GM20431 (cell line): ENCODE measurements around the gene C6orf118.

ENCODE experiments used
- in situ Hi-C: fragments of 300-500 bp; cut with MseI, MboI; formaldehyde crosslinking; loops from one replicate; pipeline ENCODE4 v1.15.0; 2020; ENCODE audit warnings: low sequenced_read_pairs; ENCODE audit not compliant: unreplicated experiment

Gene C6orf118

DNA sequence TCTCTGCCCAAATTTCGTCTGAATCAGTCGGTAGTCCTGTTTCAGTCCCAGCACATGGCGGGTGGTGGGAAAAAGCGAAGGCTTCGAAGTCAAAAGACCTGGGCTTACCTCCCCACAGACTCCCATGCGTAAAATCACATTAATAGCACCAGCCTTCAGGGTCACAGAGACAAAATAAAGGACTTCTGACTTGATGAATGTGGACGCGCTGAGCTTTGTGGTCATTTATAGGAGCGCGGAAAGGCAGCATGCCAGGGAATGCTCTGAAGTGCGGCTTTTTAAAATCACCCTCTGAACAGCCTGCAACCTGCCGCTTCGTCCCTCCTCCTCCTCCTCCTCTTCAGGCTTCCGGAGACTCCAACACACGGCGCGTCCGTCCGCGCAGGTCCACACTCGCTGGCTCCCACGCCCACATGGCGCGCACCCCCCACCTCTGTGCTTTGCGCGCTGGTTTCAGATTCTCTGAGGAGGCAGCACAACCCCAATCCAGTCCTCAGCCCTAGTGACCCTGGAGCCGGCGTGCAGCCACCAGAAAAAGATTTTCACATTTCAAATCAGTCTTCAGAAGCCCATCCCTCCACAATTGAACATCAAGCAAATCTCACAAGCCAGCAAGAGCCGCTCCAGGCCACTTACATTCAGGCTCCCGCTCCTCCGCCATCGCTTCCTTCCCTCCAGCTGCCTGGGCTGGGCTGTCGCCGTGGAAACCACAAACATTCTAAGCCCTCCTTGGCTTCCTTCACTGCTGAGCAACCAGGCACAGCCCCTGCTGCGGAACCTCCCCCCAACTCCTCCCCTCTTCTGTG is at the start of gene C6orf118:
Gene C6orf118 (minus strand): TSS at position 680 of the 806 bp plus-strand sequence. CDS start 19 bp downstream, at position 661.
- in situ Hi-C loops = no loop called here

DNA sequence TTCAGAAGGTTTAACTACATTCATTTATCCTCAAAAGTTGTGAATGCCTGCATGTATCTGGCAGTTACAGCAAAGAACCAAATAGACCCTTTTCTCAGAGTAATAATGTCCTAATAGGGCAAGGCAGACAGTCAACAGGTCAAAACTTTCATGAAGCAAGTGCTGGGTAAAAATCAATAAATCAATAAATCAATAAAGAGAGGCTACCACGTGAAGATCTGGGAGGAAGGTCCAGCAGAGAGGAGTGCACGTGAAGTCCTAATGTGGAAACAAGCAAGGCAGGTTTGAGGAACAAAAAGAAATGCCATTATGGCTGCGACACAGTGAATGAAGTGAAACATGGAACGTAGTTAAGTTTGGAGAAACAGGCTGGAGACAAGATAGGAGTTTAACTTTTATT is 36.3 kb upstream of the C6orf118 start:
- in situ Hi-C loops = no loop called here

DNA sequence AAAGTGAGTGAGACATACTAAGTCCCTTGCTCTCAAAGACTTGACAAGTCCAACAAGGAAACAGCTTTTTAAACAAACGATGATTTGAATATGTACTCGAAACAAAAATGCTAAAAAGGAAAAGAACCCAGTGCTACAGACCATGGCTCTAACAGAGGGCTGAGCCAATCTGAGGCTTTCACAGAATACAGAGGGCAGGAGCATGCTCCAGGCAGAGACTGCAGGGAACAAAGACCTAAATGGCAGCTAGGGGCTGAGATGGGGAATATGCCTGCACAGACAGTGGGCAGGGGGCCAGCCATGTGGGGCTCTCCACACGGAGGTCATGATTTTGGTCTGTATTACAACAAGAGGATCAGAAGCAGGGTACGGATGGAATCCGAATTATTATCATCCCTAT is 31.1 kb upstream of the C6orf118 start:
- in situ Hi-C loops = no loop called here

DNA sequence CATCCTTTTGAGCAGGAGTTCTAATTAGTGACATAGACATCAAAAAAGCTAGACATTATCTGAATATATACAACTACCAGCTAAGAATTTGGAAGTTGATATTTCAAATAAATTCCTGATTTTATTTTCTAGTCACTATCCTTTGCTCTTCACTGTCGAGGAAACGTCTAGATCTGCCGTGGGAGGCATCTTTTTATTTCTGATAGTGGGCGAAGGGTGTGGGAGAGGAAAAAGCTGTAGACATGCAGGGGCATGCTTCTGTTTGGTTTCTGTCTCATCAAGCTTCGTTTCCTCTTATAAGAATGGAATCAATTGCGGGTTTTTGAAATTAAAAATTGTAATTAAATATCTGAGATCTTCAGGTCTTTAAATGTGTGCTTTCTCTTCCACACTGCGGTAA is 16.2 kb upstream of the C6orf118 start:
- in situ Hi-C loops = no loop called here

DNA sequence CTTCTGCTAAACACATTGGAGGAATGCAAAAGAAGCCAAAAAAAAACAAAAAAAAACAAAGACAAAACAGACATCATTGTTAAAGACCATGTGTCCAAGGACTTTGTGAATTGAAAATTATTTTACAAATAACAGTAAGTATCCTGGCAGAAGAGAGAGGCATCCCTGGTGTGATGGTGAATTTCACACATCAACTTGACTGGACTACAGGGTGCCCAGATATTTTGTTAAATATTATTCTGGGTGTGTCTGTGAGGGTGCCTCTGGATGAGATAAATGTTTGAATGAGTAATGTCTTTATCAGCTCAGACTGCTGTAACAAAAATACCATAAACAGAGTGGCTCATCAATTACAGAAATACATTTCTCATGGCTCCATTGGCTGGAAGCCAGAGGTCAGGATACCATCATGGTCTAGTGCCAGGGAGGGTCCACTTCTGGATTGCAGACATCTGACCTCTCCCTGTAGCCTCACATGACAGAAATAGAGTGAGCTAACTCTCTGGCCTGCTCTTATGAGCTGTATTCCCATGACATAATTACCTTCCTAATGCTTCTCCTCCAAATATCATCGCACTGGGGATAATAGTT is 12.2 kb upstream of the C6orf118 start:
- in situ Hi-C loops = no loop called here

DNA sequence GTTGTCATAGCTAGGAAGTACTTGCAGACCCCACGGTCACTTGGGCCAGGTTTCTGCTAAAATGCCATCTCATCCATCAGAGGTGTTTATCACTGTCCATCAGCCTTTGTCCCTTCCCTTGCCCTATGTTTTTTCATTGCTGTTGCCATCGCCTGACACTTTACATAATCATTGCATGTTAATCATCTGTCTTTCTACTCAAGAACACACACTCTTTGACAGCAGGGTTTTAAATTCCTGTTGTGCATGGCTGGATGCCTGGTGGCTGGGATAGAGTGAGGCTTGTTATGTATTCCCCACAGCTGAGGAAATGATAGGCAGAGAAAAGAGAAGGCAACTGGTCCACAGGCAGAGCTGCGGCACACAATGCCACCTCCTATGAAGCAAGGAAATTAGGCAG is 11.7 kb upstream of the C6orf118 start:
- in situ Hi-C loops = no loop called here

DNA sequence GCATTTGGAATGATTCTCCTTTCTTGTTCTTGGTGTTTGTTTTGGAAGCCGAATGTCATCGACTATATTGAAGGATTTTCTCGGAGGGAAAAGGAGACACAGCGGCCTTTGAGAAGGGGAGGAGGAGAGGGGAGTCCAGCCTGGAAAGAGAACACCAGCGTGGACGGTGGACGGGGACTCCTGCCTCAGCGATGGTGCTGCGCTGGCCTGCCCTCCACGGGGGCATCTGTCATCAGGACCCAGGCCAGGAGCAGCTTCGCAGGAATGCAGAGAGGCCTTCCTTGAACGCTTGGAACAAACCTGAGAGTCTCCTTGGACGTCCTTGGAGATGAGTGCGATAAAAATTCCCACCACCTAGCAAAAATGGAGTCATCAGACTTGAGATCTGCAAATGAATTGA is 8.3 kb upstream of the C6orf118 start:
- in situ Hi-C loops = no loop called here

DNA sequence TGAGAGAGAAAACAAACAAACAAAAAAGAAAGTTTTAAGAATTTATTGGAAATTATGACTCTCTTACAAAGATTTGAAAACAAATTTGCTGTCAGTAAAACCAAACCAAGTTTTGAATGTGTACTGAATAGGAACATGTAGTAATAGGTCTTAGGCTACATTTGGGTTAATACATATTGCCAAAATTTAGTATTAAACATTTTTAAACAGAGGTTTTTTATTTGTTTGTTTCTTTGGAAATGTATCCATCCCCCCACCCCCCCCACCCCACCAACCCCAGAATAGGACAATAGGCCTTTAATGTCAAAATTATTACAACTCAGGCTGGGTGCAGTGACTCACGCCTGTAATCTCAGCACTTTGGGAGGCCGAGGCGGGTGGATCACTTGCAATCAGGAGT is 2.5 kb downstream of the C6orf118 start:
- in situ Hi-C loops = no loop called here

DNA sequence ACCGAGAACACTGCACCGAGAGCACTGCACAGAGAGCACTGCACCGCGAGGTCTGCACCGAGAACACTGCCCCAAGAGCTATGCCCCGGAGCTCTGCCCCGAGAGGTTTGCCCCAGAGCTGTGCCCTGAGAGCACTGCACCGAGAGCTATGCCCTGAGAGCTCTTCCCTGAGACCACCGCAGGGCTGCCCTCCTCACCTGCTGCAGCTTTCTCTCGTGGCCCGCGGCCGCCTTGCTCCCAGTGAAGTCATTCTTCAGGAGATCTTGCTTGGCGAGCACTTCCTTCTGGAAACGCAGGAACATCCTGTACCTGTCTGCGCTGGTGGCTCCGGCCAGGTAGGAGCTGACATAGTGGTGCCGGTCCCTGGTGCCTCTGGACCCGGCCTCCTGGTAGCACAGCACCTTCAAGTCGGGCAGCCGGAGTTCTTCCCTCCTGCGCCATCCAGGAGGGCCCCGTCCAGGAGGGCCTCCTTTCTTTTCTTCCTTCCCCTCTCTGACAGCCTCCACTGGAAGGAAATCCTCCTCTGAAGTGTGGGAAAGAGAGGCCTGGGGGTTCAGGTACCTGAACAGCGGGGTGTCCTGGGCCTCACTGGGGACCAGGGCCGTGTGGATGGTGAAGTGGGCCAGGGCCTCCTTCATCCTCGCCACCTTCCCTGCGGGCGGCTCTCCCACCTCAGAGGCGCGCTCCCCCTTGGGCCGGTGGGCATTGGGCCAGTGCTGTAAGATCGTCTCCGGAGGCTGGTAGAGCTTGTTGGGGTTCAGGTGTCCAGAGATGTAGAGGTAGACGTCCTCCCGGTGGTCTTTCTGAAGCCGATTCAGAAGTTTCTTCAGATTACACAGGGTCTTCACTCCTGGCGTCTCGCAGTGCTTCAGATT is 7.8 kb downstream of the C6orf118 start:
- in situ Hi-C loops = no loop called here

DNA sequence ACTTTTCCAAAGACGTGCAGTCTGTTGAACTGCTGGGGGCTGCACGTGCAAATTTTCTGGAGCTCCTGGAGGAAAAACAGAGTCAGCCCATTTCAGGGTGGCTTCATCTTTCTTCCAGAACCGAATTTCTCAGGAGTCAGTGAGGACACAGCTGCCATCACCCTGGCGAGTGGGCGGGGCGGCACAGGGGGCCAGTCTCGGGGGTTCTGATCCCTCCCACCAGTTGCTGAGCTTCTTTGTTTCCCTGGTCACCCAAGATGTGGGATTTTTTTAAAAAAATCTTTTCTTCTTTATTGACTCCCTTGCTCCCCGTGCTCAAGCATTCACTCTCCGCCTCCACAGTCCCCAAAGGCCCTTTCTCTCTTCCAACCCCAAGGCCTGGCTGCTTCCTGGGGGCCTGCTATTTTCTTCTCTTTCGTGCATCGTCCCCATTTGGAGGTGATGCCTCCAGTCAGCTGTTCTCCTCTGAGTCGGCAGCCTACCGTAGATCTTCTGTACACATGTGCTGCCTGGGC is 8.9 kb downstream of the C6orf118 start:
- in situ Hi-C loops = no loop called here

DNA sequence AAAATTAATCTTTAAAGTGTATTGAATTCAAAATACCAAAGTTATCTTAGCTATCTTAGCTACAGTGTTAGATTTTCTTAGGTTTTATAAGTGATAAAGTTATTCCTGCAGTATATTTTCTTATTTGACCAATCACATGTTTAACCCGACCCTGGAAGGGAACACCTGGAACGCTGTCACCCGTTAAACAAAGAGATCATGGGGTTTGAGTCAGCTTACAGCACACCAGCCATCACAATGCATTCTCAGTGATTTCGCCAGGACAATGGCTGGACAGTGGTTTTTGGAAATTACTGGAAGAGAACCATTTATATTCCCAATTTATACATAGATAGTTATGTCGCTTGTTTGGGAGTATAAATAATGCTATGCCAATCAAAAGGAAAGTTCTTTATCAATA is 10.5 kb downstream of the C6orf118 start:
- in situ Hi-C loops = no loop called here

DNA sequence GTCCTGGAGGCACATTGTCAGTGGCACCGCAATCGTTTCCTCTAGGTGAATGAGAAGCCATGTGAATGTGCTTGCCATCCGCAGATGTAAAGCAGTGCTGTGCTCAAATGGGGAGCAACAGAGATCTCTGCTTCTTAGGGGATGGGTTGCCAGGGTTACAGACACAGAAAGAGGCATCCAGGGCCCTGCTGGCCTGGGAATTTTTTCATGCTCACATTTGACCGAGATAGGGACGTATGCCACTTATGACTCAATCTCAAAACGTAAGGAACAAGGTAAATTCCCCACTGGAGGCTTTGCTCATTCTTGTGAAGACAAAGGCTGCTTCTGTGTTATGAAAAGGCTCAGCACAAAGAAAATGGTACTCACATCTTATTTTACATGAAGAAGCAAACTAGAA is 11.0 kb downstream of the C6orf118 start:
- in situ Hi-C loops = no loop called here

DNA sequence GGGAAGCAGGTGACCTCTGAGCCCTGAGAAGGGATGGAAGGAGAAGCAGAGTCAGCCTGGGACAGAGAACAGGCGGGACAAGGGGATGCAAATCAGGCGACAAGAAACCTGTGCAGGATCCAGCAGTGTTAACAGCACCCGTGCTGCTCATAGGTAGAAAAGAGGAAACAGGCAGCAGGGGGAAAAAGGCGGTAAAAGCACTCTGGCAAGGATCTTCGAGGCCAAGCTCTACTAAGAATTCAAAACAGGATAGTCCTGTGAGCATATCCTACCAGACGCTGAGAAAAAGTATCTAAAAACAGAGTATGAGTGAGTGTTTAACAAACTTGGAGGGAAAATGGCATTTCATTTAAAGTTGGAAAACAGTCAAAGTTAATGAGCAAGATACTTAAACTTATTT is 16.7 kb downstream of the C6orf118 start:
- in situ Hi-C loops = no loop called here

DNA sequence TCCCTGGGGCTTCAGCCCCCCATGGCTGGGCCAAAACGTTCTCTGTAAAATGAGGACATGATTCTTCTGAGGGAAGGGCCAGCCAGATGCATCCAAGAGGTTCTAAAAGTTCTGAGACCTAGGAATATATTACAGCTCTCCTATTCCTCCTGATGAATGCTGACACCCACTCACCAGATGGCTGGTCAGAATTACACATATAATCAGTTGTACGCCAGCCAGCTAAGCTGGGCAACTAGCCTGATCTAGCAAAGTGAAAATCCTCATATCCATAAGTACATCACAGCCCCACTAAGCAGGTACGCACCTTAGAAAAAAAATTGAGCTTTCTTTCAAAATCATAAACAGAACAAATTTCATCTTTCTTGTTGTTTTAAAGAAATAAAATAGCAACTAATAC is 34.8 kb downstream of the C6orf118 start:
- in situ Hi-C loops = no loop called here

DNA sequence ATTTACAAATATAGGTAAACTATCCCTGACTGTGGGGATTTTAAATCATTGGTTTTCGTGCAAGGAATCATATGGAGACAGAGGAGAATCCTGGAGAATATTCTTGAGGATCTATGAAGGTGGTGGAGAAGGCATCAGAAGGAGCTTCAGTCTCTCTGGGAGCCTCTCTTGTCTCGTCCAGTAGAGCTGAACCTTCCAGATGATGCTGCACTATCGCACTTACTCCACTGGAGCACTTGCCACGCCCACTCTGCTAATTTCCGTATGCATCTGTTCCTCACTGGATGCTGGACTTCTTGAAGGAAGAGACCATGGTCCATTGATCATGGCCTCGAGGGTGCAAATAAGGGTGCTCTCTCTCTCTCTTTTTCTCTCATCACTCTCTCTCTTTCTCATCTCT is 36.8 kb downstream of the C6orf118 start:
- in situ Hi-C loops = no loop called here

DNA sequence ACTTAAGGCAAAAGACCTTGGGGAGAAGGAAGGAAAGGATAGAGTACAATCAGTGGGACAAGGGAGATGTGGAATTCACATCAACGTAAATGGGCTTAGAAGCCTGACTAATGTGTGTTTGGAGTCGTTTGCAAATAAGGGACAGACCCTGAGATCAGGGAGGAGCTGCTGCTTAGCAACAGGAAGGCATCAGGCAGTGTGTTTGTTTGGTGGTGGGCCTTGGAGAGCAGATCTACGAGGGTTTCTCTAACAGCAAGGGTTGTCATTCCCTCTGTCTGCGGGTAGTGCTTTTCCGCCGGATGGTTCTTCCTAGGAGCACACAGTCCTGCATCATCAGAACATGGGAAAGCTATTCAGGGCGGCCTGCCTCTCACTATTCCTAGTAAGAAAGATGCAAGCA is 40.4 kb downstream of the C6orf118 start:
- in situ Hi-C loops = no loop called here

DNA sequence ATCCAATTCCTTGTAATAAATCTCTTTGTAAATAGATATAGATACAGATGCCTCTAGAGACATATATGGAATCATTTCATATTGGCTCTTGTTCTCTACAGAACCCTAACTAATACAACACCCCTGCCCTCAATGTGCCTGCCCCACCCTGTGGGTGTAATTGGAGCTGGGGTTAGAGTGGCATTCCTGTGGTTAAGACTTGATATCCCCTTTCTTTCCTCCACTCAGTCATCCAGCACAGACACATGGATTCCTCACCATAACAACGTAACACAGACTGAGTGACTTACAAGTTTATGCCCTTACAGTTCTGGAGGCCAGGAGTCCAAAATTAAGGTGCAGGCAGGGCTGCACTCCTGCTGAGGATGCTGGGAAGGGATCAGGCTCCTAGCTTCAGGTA is 42.8 kb downstream of the C6orf118 start:
- in situ Hi-C loops = no loop called here

DNA sequence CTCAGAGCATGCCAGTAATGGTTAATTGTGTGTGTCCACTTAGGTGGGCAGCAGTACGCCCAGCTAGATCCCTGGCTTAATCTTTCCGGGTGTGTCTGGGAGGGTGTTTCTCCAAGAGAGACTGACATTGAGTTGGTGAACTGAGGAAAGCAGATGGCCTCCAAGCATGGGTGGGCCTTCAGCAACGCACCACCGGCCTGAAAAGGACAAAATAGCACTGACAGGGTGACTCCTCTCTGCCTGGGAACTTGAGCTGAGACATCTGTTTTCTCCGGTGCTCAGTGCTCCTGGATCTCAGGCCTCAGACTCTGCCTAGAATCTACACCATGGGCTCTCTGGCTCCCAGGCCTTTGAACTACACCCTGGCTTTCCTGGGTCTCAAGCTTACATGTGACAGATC is 43.2 kb downstream of the C6orf118 start:
- in situ Hi-C loops = no loop called here

DNA sequence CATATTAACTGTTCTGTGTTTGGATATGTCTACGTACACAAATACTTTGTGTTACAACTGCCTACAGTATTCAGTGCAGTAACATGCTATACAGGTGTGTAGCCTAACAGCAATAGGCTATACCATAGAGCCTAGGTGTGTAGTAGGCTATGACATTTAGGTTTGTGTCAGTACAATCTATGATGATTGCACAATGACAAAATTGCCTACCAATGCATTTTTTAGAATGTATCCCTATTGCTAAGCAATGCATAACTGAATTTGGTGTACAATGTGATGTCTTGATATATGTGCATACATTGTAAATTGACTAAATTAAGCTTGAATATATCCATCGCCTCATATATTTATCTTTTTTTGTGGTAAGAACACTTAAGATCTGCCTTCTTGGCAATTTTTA is 48.9 kb downstream of the C6orf118 start:
- in situ Hi-C loops = no loop called here

DNA sequence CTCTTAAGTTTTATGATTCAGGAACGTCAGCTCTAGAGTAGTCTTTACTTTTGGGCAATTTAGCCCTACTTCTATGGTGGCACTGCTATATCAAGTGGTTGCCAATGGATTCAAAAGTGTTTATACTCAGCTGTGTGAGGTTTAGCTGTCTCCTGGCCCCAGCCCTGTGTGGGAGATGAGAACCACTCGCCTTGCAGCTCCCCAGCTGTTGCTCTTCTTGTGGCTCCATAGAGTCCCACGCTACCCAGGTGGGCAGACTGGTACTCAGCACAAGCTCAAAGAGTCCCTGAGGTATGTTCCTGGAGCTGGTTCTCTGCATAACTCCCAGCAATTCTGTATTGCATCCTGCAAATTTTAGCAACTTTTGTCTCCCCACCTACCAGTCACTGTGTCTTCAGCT is 59.6 kb downstream of the C6orf118 start:
- in situ Hi-C loops = no loop called here

DNA sequence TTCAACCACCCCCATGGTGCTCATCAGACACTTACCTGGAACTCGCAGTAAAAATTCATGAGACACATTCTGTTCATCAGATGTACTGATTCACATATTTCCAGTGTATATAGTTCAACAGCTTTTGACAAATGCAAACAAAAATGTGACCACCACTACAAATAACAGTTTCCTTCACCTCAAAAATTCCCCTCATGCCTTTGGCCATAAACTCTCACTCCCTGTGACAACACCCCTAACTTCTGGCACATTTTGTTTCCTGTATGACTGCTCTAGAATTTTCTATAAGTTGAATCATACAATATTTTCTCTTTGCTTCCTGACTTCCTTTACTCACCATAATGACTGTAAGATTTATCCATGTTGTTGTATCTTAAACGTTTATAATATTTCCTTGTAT is 63.7 kb downstream of the C6orf118 start:
- in situ Hi-C loops = no loop called here
